IMR-90 (cell line): ENCODE data around the gene TANC2. TPM values are rescaled to one million over a fixed set of nuclear protein-coding genes. Genes with fewer than 3 reads are reported as not detected.

Experiments used
- ATAC-seq: fragments of 200-7000 bp; cut with Tn5 transposase; 2 replicates; pipeline ENCODE4 v1.9.1; 2020; ENCODE audit warnings: low read depth, mild to moderate bottlenecking, moderate library complexity
- BruUV-seq: library from RNA; stranded (reverse); fragments of 400-500 nt; replicated peaks from 2 replicates; lab custom pipeline; 2021; lab: Mats Ljungman, UMichigan
- CTCF ChIA-PET: fragments of 300-600 bp; formaldehyde crosslinking; extraction: SDS; loops from one replicate; lab custom pipeline; 2021; ENCODE audit warnings: antibody characterized with exemption; lab: Yijun Ruan, JAX
- POLR2A ChIA-PET: fragments of 300-600 bp; sonication (Branson Sonifier 250); formaldehyde crosslinking; loops from one replicate; lab custom pipeline; 2022; ENCODE audit warnings: antibody characterized with exemption; ENCODE audit not compliant: unreplicated experiment; lab: Charles Lee
- DNase-seq: peaks from one replicate; pipeline ENCODE4 v3.0.0; 2013
- H2AFZ ChIP-seq: replicated peaks from 2 replicates; pipeline ENCODE3; 2013; ENCODE audit warnings: low read length, mild to moderate bottlenecking; ENCODE audit not compliant: poor library complexity
- H2AK5ac ChIP-seq: 2 replicates; pipeline ENCODE4 v1.6.1; 2013; ENCODE audit warnings: low read depth, low read length, inconsistent platforms
- H2AK9ac ChIP-seq: replicated peaks from 2 replicates; pipeline ENCODE3; 2013; ENCODE audit warnings: mild to moderate bottlenecking, low read depth, low read length, moderate library complexity; ENCODE audit not compliant: poor library complexity
- H2BK120ac ChIP-seq: 2 replicates; pipeline ENCODE4 v1.6.1; 2013; ENCODE audit warnings: low read depth, low read length, inconsistent platforms
- H2BK15ac ChIP-seq: 3 replicates; pipeline ENCODE4 v1.6.1; 2013; ENCODE audit warnings: low read depth, low read length, inconsistent platforms
- H2BK20ac ChIP-seq: 2 replicates; pipeline ENCODE4 v1.6.1; 2013; ENCODE audit warnings: low read depth, mild to moderate bottlenecking, inconsistent platforms, low read length, moderate library complexity
- H2BK5ac ChIP-seq: 2 replicates; pipeline ENCODE4 v1.6.1; 2013; ENCODE audit warnings: mild to moderate bottlenecking, low read depth, low read length, inconsistent platforms; ENCODE audit not compliant: poor library complexity, severe bottlenecking
- H3K14ac ChIP-seq: replicated peaks from 2 replicates; pipeline ENCODE4 v1.6.1; 2013; ENCODE audit warnings: low read depth, low read length, inconsistent platforms
- H3K18ac ChIP-seq: 2 replicates; pipeline ENCODE4 v1.6.1; 2013; ENCODE audit warnings: low read depth, low read length, control low read depth
- H3K23ac ChIP-seq: 2 replicates; pipeline ENCODE4 v1.6.1; 2013; ENCODE audit warnings: low read depth, low read length, inconsistent platforms
- H3K27ac ChIP-seq: 2 replicates; pipeline ENCODE4 v1.5.1; 2013; ENCODE audit warnings: mild to moderate bottlenecking, control low read depth, low read length; ENCODE audit not compliant: insufficient read depth
- H3K27me3 ChIP-seq: 2 replicates; pipeline ENCODE4 v1.6.1; 2013; ENCODE audit warnings: low read length; ENCODE audit not compliant: control insufficient read depth, insufficient read depth
- H3K36me3 ChIP-seq: 2 replicates; pipeline ENCODE4 v1.6.1; 2013; ENCODE audit warnings: low read length, mixed read lengths; ENCODE audit not compliant: control insufficient read depth, insufficient read depth
- H3K4ac ChIP-seq: 2 replicates; pipeline ENCODE4 v1.6.1; 2013; ENCODE audit warnings: low read depth, low read length, inconsistent platforms
- H3K4me1 ChIP-seq: 2 replicates; pipeline ENCODE4 v1.6.1; 2013; ENCODE audit warnings: low read length, mixed read lengths; ENCODE audit not compliant: control insufficient read depth, insufficient read depth
- H3K4me2 ChIP-seq: 2 replicates; pipeline ENCODE4 v1.6.1; 2013; ENCODE audit warnings: low read depth, mild to moderate bottlenecking, control low read depth, low read length, moderate library complexity
- H3K4me3 ChIP-seq: 2 replicates; pipeline ENCODE4 v1.5.1; 2013; ENCODE audit warnings: low read depth, mild to moderate bottlenecking, control low read depth, low read length, moderate library complexity; ENCODE audit not compliant: insufficient read depth
- H3K56ac ChIP-seq: 2 replicates; pipeline ENCODE4 v1.6.1; 2013; ENCODE audit warnings: low read length, inconsistent platforms; ENCODE audit not compliant: insufficient read depth; ENCODE audit errors: extremely low read depth
- H3K79me1 ChIP-seq, 2 experiments: 2 replicates each; pipeline ENCODE4 v1.6.1; 2013; ENCODE audit warnings: low read length in 2 of 2, inconsistent platforms in 1 of 2, low read depth in 1 of 2
- H3K9ac ChIP-seq: 2 replicates; pipeline ENCODE4 v1.6.1; 2013; ENCODE audit warnings: low read depth, low read length, control low read depth
- H3K9me1 ChIP-seq: 2 replicates; pipeline ENCODE4 v1.6.1; 2013; ENCODE audit warnings: low read length, inconsistent platforms; ENCODE audit not compliant: insufficient read depth
- H3K9me3 ChIP-seq: 2 replicates; pipeline ENCODE4 v1.6.1; 2013; ENCODE audit warnings: low read length; ENCODE audit not compliant: control insufficient read depth, insufficient read depth
- H4K20me1 ChIP-seq: 2 replicates; pipeline ENCODE4 v1.6.1; 2013; ENCODE audit warnings: low read length, inconsistent platforms; ENCODE audit not compliant: insufficient read depth
- H4K5ac ChIP-seq: 2 replicates; pipeline ENCODE4 v1.6.1; 2013; ENCODE audit warnings: mild to moderate bottlenecking, low read depth, low read length, control low read depth
- H4K8ac ChIP-seq, 2 experiments: 2 replicates each; pipeline ENCODE4 v1.6.1; 2013; ENCODE audit warnings: low read depth in 2 of 2, low read length in 2 of 2, control low read depth in 1 of 2, inconsistent platforms in 1 of 2
- H4K91ac ChIP-seq: 2 replicates; pipeline ENCODE4 v1.6.1; 2013; ENCODE audit warnings: low read depth, low read length, inconsistent platforms; ENCODE audit not compliant: insufficient read depth
- BHLHE40 ChIP-seq: fragments of 150-350 bp; IDR thresholded peaks from 2 replicates; pipeline ENCODE4 v1.6.1; 2016; ENCODE audit warnings: mild to moderate bottlenecking, low read depth, low read length
- NFE2L2 ChIP-seq: fragments of 150-350 bp; IDR thresholded peaks from 2 replicates; pipeline ENCODE4 v1.6.1; 2016; ENCODE audit warnings: low read depth, mild to moderate bottlenecking, low read length
- RCOR1 ChIP-seq: IDR thresholded peaks from 2 replicates; pipeline ENCODE4 v1.6.1; 2012; ENCODE audit warnings: mild to moderate bottlenecking, low read length, improper control_type of control experiment; ENCODE audit not compliant: insufficient replicate concordance
- WGBS, 2 experiments: methylation state at CpG; one replicate each; pipeline versions ENCODE4 v1.1.5 to v1.1.7; 2013; ENCODE audit warnings: missing lambda C conversion rate in 2 of 2; ENCODE audit not compliant: insufficient read length in 1 of 2; ENCODE audit errors: extremely low coverage in 2 of 2; 5-methylcytosine and 5-hydroxymethylcytosine counted together
- dilution Hi-C: fragments of 300-500 bp; cut with HindIII; formaldehyde crosslinking; loops from one replicate; pipeline ENCODE4 v1.14.3; 2018; ENCODE audit warnings: low sequenced_read_pairs; ENCODE audit not compliant: unreplicated experiment
- in situ Hi-C: fragments of 300-500 bp; cut with MboI; formaldehyde crosslinking; loops from 3 replicates; pipeline ENCODE4 v1.14.3; 2019; ENCODE audit warnings: low sequenced_read_pairs, inconsistent platforms, mixed read lengths
- intact Hi-C: fragments of 100-400 bp; cut with micrococcal nuclease; formaldehyde crosslinking; loops from 2 replicates; pipeline ENCODE4 v1.10.0; 2022
- polyA plus RNA-seq, 3 experiments: library from polyadenylated mRNA; depleted of rRNA; stranded (reverse); fragments of >200 nt; gene quantifications; 2 replicates each; pipeline ENCODE4 v1.2.3, GENCODE V29; 2012; ENCODE audit warnings: low replicate concordance in 1 of 3
- total RNA-seq: library from RNA; depleted of rRNA; stranded (reverse); fragments of >200 nt; gene quantifications from 2 replicates; pipeline ENCODE4 v1.2.3, GENCODE V29; 2012
- TF ChIP-seq, protein P1 (sequence below): conservative IDR thresholded peaks from 2 replicates; pipeline ENCODE4 v1.5.1; 2012; ENCODE audit warnings: mild to moderate bottlenecking, low read depth, low read length, improper control_type of control experiment

The TANC2 gene
- total and polyA plus RNA-seq, 2 of the 4 experiments (the other 2 are of a cell fraction), result 20.6 to 41.4 TPM

DNA sequence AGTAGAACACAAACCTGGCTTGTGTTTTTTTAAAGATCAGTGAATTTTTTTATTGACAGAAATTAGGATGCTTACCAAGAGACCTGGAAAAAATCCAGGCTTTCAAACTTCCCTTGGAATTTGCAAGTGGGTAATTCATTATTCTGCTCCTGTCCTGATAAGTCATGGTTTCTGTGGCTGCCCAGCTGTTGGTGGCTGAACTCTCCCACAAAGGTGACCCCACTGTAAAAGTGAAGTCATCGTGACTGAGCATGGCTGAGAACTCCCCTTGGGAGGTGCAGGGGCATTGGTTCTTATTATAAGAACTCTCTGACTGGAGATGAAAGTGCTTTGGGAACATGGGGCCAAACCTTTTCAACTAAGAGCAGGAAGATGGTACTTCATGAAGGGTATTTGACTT is 46.6 kb upstream of the TANC2 start:
- peak overlapping the region; percentile 3 for H2AFZ ChIP-seq
- ATAC-seq, result no peak
- ChIA-PET CTCF (no interaction called here), POLR2A (no interaction called here)
- H2BK15ac ChIP-seq, result no peak overlapping the region
- no peak overlapping the region for H4K91ac ChIP-seq
- WGBS, 2 experiments, result no CpG with 5 or more reads among the region's 1 CpG
- peaks cover 7% of the 10 kb centered on the region for H3K4me1 ChIP-seq
- H2AK9ac ChIP-seq, result no peak overlapping the region
- H4K5ac ChIP-seq, result no peak overlapping the region
- no peaks in the 10 kb centered on the region for H3K27me3 ChIP-seq
- H3K4me2 ChIP-seq, result no peak overlapping the region
- no peaks in the 10 kb centered on the region for H3K79me1 ChIP-seq
- in situ Hi-C loops, result no loop called here
- H2AK5ac ChIP-seq, result no peak overlapping the region
- dilution Hi-C loops, result no loop called here
- no peak overlapping the region for H3K23ac ChIP-seq
- H3K14ac ChIP-seq, result 0 out of 2 replicates have a peak overlapping the region, but pooled peaks have one; percentile 17
- DNase-seq, result peak; percentile 84
- no peaks in the 10 kb centered on the region for H3K36me3 ChIP-seq
- H3K18ac ChIP-seq, result no peak overlapping the region
- intact Hi-C loops, result loop anchor here (5.0 kb wide), 1 partner anchor 33 kb away; no protein-coding TSS in a partner anchor
- H2BK20ac ChIP-seq, result no peak overlapping the region
- no peak overlapping the region for H2BK120ac ChIP-seq
- H3K4me3 ChIP-seq, result no peak overlapping the region
- no TSS peak for BruUV-seq
- no peak overlapping the region for H3K56ac ChIP-seq
- H3K4ac ChIP-seq, result no peak overlapping the region
- H3K9ac ChIP-seq, result no peak overlapping the region
- H4K20me1 ChIP-seq, result no peaks in the 10 kb centered on the region
- no peaks in the 10 kb centered on the region for H3K9me3 ChIP-seq
- no peak overlapping the region for H4K8ac ChIP-seq
- no peaks in the 10 kb centered on the region for H3K9me1 ChIP-seq
- TF ChIP-seq, protein P1, sequence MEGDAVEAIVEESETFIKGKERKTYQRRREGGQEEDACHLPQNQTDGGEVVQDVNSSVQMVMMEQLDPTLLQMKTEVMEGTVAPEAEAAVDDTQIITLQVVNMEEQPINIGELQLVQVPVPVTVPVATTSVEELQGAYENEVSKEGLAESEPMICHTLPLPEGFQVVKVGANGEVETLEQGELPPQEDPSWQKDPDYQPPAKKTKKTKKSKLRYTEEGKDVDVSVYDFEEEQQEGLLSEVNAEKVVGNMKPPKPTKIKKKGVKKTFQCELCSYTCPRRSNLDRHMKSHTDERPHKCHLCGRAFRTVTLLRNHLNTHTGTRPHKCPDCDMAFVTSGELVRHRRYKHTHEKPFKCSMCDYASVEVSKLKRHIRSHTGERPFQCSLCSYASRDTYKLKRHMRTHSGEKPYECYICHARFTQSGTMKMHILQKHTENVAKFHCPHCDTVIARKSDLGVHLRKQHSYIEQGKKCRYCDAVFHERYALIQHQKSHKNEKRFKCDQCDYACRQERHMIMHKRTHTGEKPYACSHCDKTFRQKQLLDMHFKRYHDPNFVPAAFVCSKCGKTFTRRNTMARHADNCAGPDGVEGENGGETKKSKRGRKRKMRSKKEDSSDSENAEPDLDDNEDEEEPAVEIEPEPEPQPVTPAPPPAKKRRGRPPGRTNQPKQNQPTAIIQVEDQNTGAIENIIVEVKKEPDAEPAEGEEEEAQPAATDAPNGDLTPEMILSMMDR, result no peak
- TF ChIP-seq RCOR1, result no peak
- TF ChIP-seq NFE2L2, result peak; percentile 83
- TF ChIP-seq BHLHE40, result no peak
- H3K27ac ChIP-seq, result no peak overlapping the region
- no peak overlapping the region for H2BK5ac ChIP-seq
